GM06990 (cell line): ENCODE results near the gene LSS.

Experiments
- DNase-seq: peaks from one replicate; pipeline ENCODE4 v3.0.0-alpha.2; 2011; ENCODE audit not compliant: insufficient read length; ENCODE audit errors: extremely low read depth
- H3K27me3 ChIP-seq: replicated peaks from 2 replicates; pipeline ENCODE4 v1.6.0; 2011; ENCODE audit warnings: low read length; ENCODE audit not compliant: control insufficient read depth, insufficient read depth
- H3K36me3 ChIP-seq: 2 replicates; pipeline ENCODE4 v1.5.1; 2011; ENCODE audit warnings: low read length; ENCODE audit not compliant: control insufficient read depth, insufficient read depth
- H3K4me3 ChIP-seq: replicated peaks from 2 replicates; pipeline ENCODE4 v1.5.1; 2011; ENCODE audit warnings: low read depth, mild to moderate bottlenecking, control low read depth, low read length
- TF ChIP-seq, protein P1 (sequence below): IDR thresholded peaks from 2 replicates; pipeline ENCODE4 v1.5.1; 2011; ENCODE audit warnings: low read length, control low read depth, mild to moderate bottlenecking, inconsistent platforms; ENCODE audit not compliant: insufficient read depth, poor library complexity, severe bottlenecking

Gene LSS

DNA sequence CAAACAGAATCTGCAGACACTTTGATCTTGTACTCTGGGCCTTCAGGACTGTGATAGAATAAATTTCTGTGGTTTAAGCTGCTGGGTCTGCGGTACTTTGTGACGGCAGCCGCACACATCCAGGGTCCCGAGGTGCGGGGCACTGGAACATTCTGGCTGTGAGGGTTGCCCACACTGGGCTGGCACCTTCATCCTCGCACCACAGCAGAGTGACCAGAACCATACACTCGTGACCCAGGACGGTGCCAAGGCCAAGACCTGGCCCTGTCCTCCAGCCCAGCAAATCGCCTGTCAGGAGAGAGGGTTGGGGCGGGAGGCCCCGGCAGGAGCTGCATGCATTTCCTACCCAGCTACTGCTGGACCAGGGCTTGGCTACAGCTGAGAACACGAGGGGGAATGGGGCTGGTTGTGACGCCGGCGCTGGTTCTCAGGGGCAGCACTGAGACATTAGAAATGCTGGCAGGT lies 70.6 kb downstream of the LSS start:
- TF ChIP-seq, protein P1, sequence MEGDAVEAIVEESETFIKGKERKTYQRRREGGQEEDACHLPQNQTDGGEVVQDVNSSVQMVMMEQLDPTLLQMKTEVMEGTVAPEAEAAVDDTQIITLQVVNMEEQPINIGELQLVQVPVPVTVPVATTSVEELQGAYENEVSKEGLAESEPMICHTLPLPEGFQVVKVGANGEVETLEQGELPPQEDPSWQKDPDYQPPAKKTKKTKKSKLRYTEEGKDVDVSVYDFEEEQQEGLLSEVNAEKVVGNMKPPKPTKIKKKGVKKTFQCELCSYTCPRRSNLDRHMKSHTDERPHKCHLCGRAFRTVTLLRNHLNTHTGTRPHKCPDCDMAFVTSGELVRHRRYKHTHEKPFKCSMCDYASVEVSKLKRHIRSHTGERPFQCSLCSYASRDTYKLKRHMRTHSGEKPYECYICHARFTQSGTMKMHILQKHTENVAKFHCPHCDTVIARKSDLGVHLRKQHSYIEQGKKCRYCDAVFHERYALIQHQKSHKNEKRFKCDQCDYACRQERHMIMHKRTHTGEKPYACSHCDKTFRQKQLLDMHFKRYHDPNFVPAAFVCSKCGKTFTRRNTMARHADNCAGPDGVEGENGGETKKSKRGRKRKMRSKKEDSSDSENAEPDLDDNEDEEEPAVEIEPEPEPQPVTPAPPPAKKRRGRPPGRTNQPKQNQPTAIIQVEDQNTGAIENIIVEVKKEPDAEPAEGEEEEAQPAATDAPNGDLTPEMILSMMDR: no peak
- Histone ChIP-seq H3K4me3 (no peak overlapping the region), H3K36me3 (no peaks in the 10 kb centered on the region), H3K27me3 (no peaks in the 10 kb centered on the region)
- no peak for DNase-seq

DNA sequence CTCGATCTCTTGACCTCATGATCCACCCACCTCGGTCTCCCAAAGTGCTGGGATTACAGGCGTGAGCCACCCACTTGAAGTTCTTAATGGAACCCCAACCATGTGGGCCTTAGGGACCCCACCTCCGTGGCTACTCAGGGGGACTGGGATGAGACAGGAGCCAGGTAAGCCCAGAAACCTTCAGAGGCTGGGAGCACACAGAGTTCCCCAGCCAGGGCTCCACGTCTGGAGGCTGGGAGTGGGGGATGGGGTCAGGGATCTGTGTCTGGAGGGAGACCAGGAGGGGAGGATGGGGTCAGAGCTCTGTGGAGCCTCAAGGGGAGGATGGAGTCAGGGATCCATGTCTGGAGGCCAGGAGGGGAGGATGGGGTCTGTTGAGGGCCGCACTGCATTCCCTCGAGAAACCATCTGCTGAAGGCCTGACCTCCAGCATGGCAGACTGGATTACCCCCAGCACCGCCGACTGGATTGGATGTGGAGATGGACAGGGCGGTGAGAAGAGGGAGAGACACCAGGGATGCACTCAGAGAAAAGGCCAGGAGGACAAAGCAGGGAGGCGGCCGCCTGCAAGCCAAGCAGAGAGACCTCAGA lies 71.1 kb downstream of the LSS start:
- TF ChIP-seq, protein P1: no peak
- Histone ChIP-seq H3K36me3 (no peaks in the 10 kb centered on the region), H3K27me3 (no peaks in the 10 kb centered on the region), H3K4me3 (no peak overlapping the region)
- no peak for DNase-seq

DNA sequence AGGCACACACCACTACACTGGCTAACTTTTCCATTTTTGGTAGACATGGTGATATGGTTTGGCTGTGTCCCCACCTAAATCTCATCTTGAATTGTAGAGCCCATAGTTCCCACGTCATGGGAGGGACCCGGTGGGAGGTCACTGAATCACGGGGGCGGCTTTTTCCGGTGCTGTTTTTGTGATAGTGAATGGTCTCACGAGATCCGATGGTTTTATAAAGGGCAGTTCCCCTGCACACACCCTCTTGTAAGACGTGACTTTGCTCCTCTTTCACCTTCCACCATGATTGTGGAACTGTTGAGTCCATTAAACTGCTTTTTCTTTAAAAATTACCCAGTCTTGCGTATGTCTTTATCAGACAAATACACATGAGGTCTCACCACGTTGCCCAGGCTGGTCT lies 71.9 kb downstream of the LSS start:
- TF ChIP-seq, protein P1: no peak
- DNase-seq: no peak
- H3K4me3 ChIP-seq: no peak overlapping the region
- no peaks in the 10 kb centered on the region for H3K36me3 ChIP-seq
- no peaks in the 10 kb centered on the region for H3K27me3 ChIP-seq

DNA sequence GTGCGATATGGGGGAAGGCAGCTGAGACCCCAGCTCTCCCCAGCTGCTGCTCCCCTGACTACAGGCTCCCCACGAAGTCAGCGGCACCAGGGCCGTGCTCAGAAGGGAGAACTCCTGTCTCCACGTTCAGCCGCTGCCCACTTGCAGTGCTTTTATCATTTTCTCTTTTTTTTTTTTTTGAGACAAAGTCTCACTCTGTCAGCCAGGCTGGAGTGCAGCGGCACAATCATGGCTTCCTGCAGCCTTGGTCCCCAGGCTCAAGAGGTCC lies 72.3 kb downstream of the LSS start:
- no peaks in the 10 kb centered on the region for H3K36me3 ChIP-seq
- no peaks in the 10 kb centered on the region for H3K27me3 ChIP-seq
- H3K4me3 ChIP-seq: no peak overlapping the region
- TF ChIP-seq, protein P1: no peak
- DNase-seq: no peak

DNA sequence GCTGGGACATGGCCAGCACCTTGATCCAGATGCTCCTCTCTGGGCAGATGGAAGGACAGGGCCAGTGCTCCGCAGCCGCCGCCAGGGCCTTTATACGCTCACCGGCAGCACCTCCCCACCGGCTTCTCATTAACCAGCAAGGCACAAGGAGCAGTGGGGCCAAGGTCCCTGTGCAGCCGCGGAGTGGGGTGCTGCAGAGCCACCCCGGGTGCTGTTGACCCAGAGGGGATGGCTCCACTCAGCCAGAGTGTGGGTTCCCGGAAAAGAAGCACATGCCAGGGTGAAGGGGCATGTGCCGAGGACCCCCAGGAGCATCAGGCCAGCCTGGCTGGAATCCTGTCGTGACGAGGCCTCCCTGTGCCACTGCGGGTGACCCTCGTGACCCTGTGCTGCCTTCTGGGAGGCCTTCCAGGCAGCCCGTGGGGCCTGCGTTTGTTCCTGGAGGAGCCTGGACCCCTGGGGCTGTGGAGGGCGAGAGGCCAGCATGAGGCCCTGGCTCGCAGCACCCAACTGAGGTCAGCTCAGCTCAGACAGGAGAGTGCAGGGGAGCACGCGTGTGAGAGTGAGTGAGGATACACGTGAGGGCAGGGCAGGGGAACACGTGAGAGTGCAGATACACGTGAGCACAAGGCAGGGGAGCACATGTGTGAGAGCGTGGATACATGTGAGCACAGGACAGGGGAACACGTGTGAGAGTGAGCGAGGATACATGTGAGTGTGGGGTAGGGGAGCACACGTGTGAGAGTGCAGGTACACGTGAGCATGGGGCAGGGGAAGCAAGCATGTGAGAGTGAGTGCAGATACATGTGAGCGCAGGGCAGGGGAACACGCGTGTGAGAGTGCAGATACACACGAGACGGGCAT lies 72.8 kb downstream of the LSS start, which contains the start of gene FTCD:
FTCD (minus strand) TSS at position 66 of the 864 bp plus-strand sequence; CDS start at position 10, 56 bp downstream.
- no peaks in the 10 kb centered on the region for H3K36me3 ChIP-seq
- TF ChIP-seq, protein P1: no peak
- H3K4me3 ChIP-seq: no peak within 1 kb of the TSS
- H3K27me3 ChIP-seq: no peaks in the 10 kb centered on the region
- no peak for DNase-seq
